Measurements from ENCODE around the gene VAMP1.

The VAMP1 gene

DNA sequence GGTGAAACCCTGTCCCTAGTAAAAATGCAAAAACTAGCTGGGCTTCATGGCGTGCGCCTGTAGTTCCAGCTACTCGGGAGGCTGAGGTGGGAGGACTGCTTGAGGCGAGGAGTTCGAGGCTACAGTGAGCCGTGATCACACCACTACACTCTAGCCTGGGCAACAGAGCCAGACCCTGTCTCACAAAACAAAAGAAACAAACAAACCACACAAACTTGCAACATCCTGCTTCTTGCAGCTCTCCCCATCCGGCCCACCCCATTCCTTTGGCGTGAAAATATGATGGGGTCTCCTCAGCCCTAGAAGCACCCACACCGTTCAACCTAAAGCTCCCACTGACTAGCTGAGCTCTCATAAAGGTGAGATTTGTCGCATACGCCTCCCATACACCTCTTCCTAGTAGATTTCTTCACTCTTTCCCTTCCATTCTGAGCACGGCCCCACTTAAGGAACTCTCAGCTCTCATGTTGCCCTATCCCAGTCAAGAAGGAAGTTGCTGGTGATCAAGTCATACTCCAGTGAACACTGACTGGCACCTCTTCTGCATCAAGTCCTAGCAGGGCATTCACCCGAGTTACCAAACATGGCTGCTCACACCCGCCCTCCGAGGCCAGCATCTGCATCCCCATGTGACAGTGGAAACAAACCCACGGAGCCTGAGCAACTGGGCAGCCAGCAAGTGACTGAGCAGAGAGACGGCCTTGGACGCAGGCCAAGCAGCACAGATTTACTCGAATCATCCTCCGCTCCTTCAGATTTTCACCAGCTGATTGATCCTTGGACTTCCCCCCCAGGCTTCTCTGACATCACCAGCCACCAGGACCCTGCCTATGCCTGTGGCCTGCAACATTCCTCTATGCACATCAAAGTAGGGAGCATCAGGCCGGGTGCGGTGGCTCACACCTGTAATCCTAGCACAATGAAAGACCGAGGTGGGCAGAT, 44.6 kb downstream of the VAMP1 start:
- no peak overlapping the region for H3K9ac ChIP-seq (ENCODE audit: insufficient read length)
- DNase-seq (ENCODE audit: low read depth, low spot score): no peak
- no peaks in the 10 kb centered on the region for H3K9me3 ChIP-seq (ENCODE audit: low read depth, low read length)
- H3K36me3 ChIP-seq (ENCODE audit: insufficient read depth, low read length): no peaks in the 10 kb centered on the region
- TF ChIP-seq EZH2 (IDR thresholded peaks at IDR 0.05) (no peak), FOXP2 (optimal IDR thresholded peaks at IDR 0.05; ENCODE audit: control extremely low read depth, extremely low read length, insufficient read depth) (no peak), POLR2AphosphoS5 (IDR thresholded peaks at IDR 0.05; ENCODE audit: borderline replicate concordance, low read depth, low read length) (no peak)
- H3K4me3 ChIP-seq: no peak overlapping the region
- no peak overlapping the region for H3K27ac ChIP-seq

DNA sequence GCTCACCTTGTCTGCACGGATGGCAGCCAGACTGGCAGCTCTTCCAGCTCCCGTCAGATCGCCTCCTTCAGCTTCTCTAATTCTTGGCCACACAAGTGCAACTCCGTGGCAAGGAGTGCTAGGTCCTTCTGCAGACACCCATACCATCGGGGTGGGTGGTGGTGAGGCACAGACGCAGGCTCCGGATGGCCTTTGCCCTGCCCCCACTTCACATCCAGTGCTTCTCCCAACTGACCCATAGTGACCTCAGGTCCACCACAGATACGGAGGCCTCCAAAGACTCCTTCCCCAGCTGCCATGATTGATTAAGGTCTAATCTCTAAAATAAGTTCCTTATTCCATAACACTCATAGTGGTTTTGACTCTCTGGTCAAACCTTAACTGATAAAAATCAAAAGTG, 45.6 kb downstream of the VAMP1 start:
- Histone ChIP-seq H3K4me3 (no peak overlapping the region), H3K36me3 (ENCODE audit: insufficient read depth, low read length) (no peaks in the 10 kb centered on the region), H3K9ac (ENCODE audit: insufficient read length) (no peak overlapping the region), H3K9me3 (ENCODE audit: low read depth, low read length) (no peaks in the 10 kb centered on the region), H3K27ac (no peak overlapping the region)
- no peak for DNase-seq (ENCODE audit: low read depth, low spot score)
- no peak for TF ChIP-seq POLR2AphosphoS5 (IDR thresholded peaks at IDR 0.05; ENCODE audit: borderline replicate concordance, low read depth, low read length)
- no peak for TF ChIP-seq FOXP2 (optimal IDR thresholded peaks at IDR 0.05; ENCODE audit: control extremely low read depth, extremely low read length, insufficient read depth)

DNA sequence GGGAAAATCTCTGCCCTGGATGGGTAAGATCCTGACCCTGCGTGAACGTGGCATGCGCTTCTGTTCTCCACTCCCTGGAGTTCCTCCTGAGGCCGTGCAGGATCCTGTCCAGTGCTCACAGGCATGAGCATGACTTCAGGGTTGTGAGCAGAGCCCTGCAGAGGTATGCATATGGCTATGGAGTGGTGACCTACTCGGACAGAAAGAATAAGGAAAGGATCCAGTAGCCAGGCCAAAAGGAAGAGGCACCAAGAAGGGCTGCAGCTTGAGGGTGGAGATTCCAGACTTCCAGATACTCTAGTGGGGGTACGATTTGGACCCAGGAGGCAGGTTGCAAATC, 46.5 kb downstream of the VAMP1 start:
- H3K27ac ChIP-seq: no peak overlapping the region
- no peaks in the 10 kb centered on the region for H3K36me3 ChIP-seq (ENCODE audit: insufficient read depth, low read length)
- TF ChIP-seq EZH2 (IDR thresholded peaks at IDR 0.05) (no peak), FOXP2 (optimal IDR thresholded peaks at IDR 0.05; ENCODE audit: control extremely low read depth, extremely low read length, insufficient read depth) (no peak), POLR2AphosphoS5 (IDR thresholded peaks at IDR 0.05; ENCODE audit: borderline replicate concordance, low read depth, low read length) (no peak)
- no peak for DNase-seq (ENCODE audit: low read depth, low spot score)
- H3K4me3 ChIP-seq: no peak overlapping the region
- no peak overlapping the region for H3K9ac ChIP-seq (ENCODE audit: insufficient read length)
- H3K9me3 ChIP-seq (ENCODE audit: low read depth, low read length): no peaks in the 10 kb centered on the region

DNA sequence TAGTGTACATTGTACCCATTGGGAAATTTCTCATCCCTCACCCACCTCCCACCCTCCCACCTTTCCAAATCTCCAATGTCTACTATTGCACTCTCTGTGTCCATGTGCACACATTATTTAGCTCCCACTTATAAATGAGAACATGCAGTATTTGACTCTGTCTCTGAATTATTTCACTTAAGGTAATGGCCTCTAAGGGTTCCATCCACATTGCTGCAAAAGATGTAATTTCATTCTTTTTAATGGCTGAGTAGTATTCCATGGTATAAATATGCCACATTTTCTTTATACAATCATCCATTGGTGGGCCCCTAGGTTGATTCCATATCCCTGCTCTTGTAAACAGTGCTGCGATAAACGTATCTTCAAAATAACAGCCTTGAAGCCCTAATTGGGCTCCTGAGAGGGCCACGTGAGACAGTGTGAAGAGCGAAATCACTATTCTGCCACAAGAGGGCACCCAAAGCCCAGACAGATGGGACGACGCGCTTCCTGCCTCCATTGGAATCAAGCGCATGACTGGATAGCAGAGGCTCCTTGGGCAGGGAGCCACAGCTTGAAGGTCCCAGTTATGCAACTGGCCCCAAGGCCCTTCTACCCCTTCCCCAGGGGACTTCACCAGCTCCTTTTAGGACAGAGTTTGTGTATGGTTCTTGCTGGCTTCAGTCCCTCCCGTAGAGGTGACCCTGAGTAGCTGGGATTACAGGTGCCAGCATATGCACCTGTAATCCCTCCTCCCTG, 47.0 kb downstream of the VAMP1 start:
- TF ChIP-seq POLR2AphosphoS5 (IDR thresholded peaks at IDR 0.05; ENCODE audit: borderline replicate concordance, low read depth, low read length): no peak
- no peak for TF ChIP-seq EZH2 (IDR thresholded peaks at IDR 0.05)
- TF ChIP-seq FOXP2 (optimal IDR thresholded peaks at IDR 0.05; ENCODE audit: control extremely low read depth, extremely low read length, insufficient read depth): no peak
- Histone ChIP-seq H3K36me3 (ENCODE audit: insufficient read depth, low read length) (no peaks in the 10 kb centered on the region), H3K4me3 (no peak overlapping the region), H3K27ac (no peak overlapping the region), H3K9ac (ENCODE audit: insufficient read length) (no peak overlapping the region), H3K9me3 (ENCODE audit: low read depth, low read length) (no peaks in the 10 kb centered on the region)
- DNase-seq (ENCODE audit: low read depth, low spot score): peak; percentile 80

DNA sequence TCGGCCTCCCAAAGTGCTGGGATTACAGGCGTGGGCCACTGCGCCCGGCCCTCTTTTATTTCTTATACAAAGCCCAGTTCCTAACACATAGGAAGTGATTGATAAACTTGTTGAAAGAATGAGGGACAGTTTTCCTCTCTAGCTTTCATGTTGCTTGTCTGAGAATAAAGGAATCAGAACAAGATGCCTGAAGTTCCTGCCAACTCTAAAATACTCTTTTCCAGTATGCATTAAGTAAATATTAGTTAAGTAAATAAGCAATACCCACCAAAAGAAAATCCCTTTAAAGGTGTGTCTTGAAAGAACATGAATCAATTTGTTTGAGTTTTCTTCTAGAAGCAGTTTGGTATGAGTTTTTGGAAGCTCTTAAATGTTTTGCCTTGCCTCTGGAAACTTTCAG, 50.1 kb downstream of the VAMP1 start:
- Histone ChIP-seq H3K36me3 (ENCODE audit: insufficient read depth, low read length) (no peaks in the 10 kb centered on the region), H3K27ac (no peak overlapping the region), H3K9ac (ENCODE audit: insufficient read length) (no peak overlapping the region), H3K9me3 (ENCODE audit: low read depth, low read length) (no peaks in the 10 kb centered on the region), H3K4me3 (no peak overlapping the region)
- TF ChIP-seq POLR2AphosphoS5 (IDR thresholded peaks at IDR 0.05; ENCODE audit: borderline replicate concordance, low read depth, low read length) (no peak), EZH2 (IDR thresholded peaks at IDR 0.05) (no peak), FOXP2 (optimal IDR thresholded peaks at IDR 0.05; ENCODE audit: control extremely low read depth, extremely low read length, insufficient read depth) (no peak)
- DNase-seq (ENCODE audit: low read depth, low spot score): no peak

DNA sequence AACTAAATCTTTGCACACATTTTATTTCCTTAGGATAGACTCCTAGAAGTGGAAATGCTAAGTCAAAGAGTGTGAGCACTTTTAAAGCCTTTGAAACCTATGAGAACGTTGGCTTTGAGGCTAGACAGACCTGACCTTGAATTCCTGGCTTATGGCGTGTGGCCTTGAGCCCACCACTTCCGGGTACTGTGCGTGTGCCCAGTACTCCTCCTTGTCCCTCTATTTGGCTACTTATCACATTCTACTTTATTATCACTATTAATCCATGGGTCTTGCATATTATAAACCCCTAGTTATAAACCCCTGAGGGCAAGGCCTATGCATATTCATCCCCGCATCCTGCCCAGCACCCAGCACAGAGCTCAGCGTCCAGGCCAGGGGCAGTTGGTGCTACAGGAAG, 51.7 kb downstream of the VAMP1 start:
- Histone ChIP-seq H3K27ac (no peak overlapping the region), H3K9me3 (ENCODE audit: low read depth, low read length) (no peaks in the 10 kb centered on the region), H3K36me3 (ENCODE audit: insufficient read depth, low read length) (no peaks in the 10 kb centered on the region), H3K4me3 (no peak overlapping the region), H3K9ac (ENCODE audit: insufficient read length) (no peak overlapping the region)
- no peak for TF ChIP-seq FOXP2 (optimal IDR thresholded peaks at IDR 0.05; ENCODE audit: control extremely low read depth, extremely low read length, insufficient read depth)
- no peak for TF ChIP-seq EZH2 (IDR thresholded peaks at IDR 0.05)
- no peak for TF ChIP-seq POLR2AphosphoS5 (IDR thresholded peaks at IDR 0.05; ENCODE audit: borderline replicate concordance, low read depth, low read length)
- no peak for DNase-seq (ENCODE audit: low read depth, low spot score)

DNA sequence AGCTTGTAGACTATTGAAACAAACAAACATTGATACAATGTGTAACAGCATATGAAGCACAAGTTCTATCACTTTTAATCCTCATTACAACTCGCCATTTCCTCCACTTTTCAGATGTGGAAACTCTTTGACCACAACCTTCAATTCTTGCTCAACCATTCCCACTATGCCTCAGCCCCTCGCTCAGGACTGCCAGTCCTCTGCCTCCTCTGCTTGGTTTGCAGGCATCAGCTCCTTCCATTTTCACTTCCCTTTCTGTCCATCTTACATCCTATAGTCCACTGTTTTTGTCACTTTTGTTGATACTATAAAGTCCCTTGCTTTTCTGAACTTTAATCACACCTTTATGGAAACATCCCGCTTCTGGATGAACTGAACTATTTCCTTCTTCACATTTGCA, 53.9 kb downstream of the VAMP1 start:
- no peak for TF ChIP-seq FOXP2 (optimal IDR thresholded peaks at IDR 0.05; ENCODE audit: control extremely low read depth, extremely low read length, insufficient read depth)
- no peak for TF ChIP-seq POLR2AphosphoS5 (IDR thresholded peaks at IDR 0.05; ENCODE audit: borderline replicate concordance, low read depth, low read length)
- no peak for TF ChIP-seq EZH2 (IDR thresholded peaks at IDR 0.05)
- H3K4me3 ChIP-seq: no peak overlapping the region
- DNase-seq (ENCODE audit: low read depth, low spot score): no peak
- H3K9ac ChIP-seq (ENCODE audit: insufficient read length): no peak overlapping the region
- H3K9me3 ChIP-seq (ENCODE audit: low read depth, low read length): no peaks in the 10 kb centered on the region
- no peaks in the 10 kb centered on the region for H3K36me3 ChIP-seq (ENCODE audit: insufficient read depth, low read length)
- no peak overlapping the region for H3K27ac ChIP-seq

Data from SK-N-MC (cell line).